ENCODE results near the gene RDH13.
"Not testable (repeated sequence)": the region's sequence is repeated elsewhere in the genome, so short reads cannot be mapped to it uniquely, and the experiment has no call there.

RDH13 gene

GRCh38 chr19:55044771-55045716, 17.9 kb downstream of the RDH13 start:
- no peak for DNase-seq (ENCODE audit: low read depth)

GRCh38 chr19:55044286-55044685, 18.7 kb downstream of the RDH13 start:
- DNase-seq (ENCODE audit: low read depth) = no peak

GRCh38 chr19:55042688-55043087, 20.3 kb downstream of the RDH13 start:
- no peak for DNase-seq (ENCODE audit: low read depth)

- no peak for DNase-seq (ENCODE audit: low read depth)
Observed at GRCh38 chr19:55042344-55042678, 20.6 kb downstream of the RDH13 start.

- no peak for DNase-seq (ENCODE audit: low read depth)
Observed at GRCh38 chr19:55041627-55042343, 21.2 kb downstream of the RDH13 start.

- DNase-seq (ENCODE audit: low read depth) = no peak
Observed at GRCh38 chr19:55041244-55041626, 21.7 kb downstream of the RDH13 start.

- DNase-seq (ENCODE audit: low read depth) = not testable (repeated sequence)
Observed at GRCh38 chr19:55040654-55041053, 22.3 kb downstream of the RDH13 start.

- not testable (repeated sequence) for DNase-seq (ENCODE audit: low read depth)
Observed at GRCh38 chr19:55037603-55038002, 25.3 kb downstream of the RDH13 start.

- no peak for DNase-seq (ENCODE audit: low read depth)
Observed at GRCh38 chr19:55036058-55036457, 26.9 kb downstream of the RDH13 start.

- no peak for DNase-seq (ENCODE audit: low read depth)
Observed at GRCh38 chr19:55034751-55035150, 28.2 kb downstream of the RDH13 start.

- not testable (repeated sequence) for DNase-seq (ENCODE audit: low read depth)
Observed at GRCh38 chr19:55032976-55033643, 29.8 kb downstream of the RDH13 start.

- DNase-seq (ENCODE audit: low read depth) = no peak
Observed at GRCh38 chr19:55032170-55032800, 30.7 kb downstream of the RDH13 start.

GRCh38 chr19:55031178-55031577, 31.8 kb downstream of the RDH13 start:
- DNase-seq (ENCODE audit: low read depth) = no peak

GRCh38 chr19:55028757-55029156, 34.2 kb downstream of the RDH13 start:
- DNase-seq (ENCODE audit: low read depth) = no peak

- no peak for DNase-seq (ENCODE audit: low read depth)
Observed at GRCh38 chr19:55027472-55028337, 35.2 kb downstream of the RDH13 start.

- not testable (repeated sequence) for DNase-seq (ENCODE audit: low read depth)
Observed at GRCh38 chr19:55027140-55027471, 35.8 kb downstream of the RDH13 start.

- no peak for DNase-seq (ENCODE audit: low read depth)
Observed at GRCh38 chr19:55024111-55024510, 38.8 kb downstream of the RDH13 start.

GRCh38 chr19:55020351-55020750, 42.6 kb downstream of the RDH13 start:
- DNase-seq (ENCODE audit: low read depth) = not testable (repeated sequence)

GRCh38 chr19:55018633-55019032, 44.3 kb downstream of the RDH13 start:
- no peak for DNase-seq (ENCODE audit: low read depth)

- no peak for DNase-seq (ENCODE audit: low read depth)
Observed at GRCh38 chr19:55018216-55018615, 44.7 kb downstream of the RDH13 start.

GRCh38 chr19:55016017-55016416, 46.9 kb downstream of the RDH13 start:
- no peak for DNase-seq (ENCODE audit: low read depth)
